PC-3 (cell line): Measurements from ENCODE around the gene ZBTB7C. TPM values are rescaled to one million over a fixed set of nuclear protein-coding genes. Genes with fewer than 3 reads are reported as not detected.
A peak's percentile ranks its signal among the peaks of the same experiment; 100 is the strongest.

ENCODE experiments used
- ATAC-seq: fragments of 200-7000 bp; cut with Tn5 transposase; 2 replicates; pipeline ENCODE4 v1.9.1; 2020; ENCODE audit warnings: mild to moderate bottlenecking, moderate library complexity
- BruUV-seq: library from RNA; stranded (reverse); fragments of 400-500 nt; replicated peaks from 2 replicates; lab custom pipeline; 2021; lab: Mats Ljungman, UMichigan
- CTCF ChIA-PET: fragments of 300-600 bp; sonication (Branson Sonifier 250); formaldehyde crosslinking; loops from one replicate; lab custom pipeline; 2022; ENCODE audit warnings: antibody characterized with exemption; lab: Charles Lee
- POLR2A ChIA-PET: fragments of 300-600 bp; sonication (Branson Sonifier 250); formaldehyde crosslinking; loops from one replicate; lab custom pipeline; 2022; ENCODE audit warnings: antibody characterized with exemption; ENCODE audit not compliant: unreplicated experiment; lab: Charles Lee
- DNase-seq: peaks from one replicate; pipeline ENCODE4 v3.0.0-alpha.2; 2015
- H2AFZ ChIP-seq: fragments of 300-600 bp; sonication (generic); 2 replicates; pipeline ENCODE4 v1.6.0; 2016; ENCODE audit warnings: antibody characterized with exemption, low read length
- H3F3A ChIP-seq: fragments of 300-600 bp; sonication (generic); one replicate; pipeline ENCODE4 v1.6.0; 2017; ENCODE audit warnings: antibody characterized with exemption, low read length, control low read depth, mild to moderate bottlenecking; ENCODE audit not compliant: unreplicated experiment
- H3K27ac ChIP-seq: fragments of 300-600 bp; sonication (generic); 2 replicates; pipeline ENCODE4 v1.5.1; 2016; ENCODE audit warnings: mild to moderate bottlenecking, low read length
- H3K27me3 ChIP-seq: fragments of 300-600 bp; sonication (generic); 2 replicates; pipeline ENCODE4 v1.6.1; 2016; ENCODE audit warnings: low read length, mixed read lengths
- H3K36me3 ChIP-seq: fragments of 300-600 bp; sonication (generic); 2 replicates; pipeline ENCODE4 v1.6.1; 2016; ENCODE audit warnings: low read depth, mixed run types, low read length, mixed read lengths
- H3K4me1 ChIP-seq: fragments of 300-600 bp; sonication (generic); 2 replicates; pipeline ENCODE4 v1.5.1; 2016; ENCODE audit warnings: low read length; ENCODE audit not compliant: insufficient read depth
- H3K4me2 ChIP-seq: fragments of 300-600 bp; sonication (generic); 2 replicates; pipeline ENCODE4 v1.6.0; 2016; ENCODE audit warnings: low read length
- H3K4me3 ChIP-seq: fragments of 300-600 bp; sonication (generic); 2 replicates; pipeline ENCODE4 v1.5.1; 2016; ENCODE audit warnings: mild to moderate bottlenecking, low read length, mixed read lengths
- H3K79me2 ChIP-seq: fragments of 300-600 bp; sonication (generic); 2 replicates; pipeline ENCODE4 v1.6.1; 2017; ENCODE audit warnings: low read length, mixed read lengths
- H3K9ac ChIP-seq: fragments of 300-600 bp; sonication (generic); 2 replicates; pipeline ENCODE4 v1.6.0; 2016; ENCODE audit warnings: mild to moderate bottlenecking, low read length
- H3K9me2 ChIP-seq: fragments of 300-600 bp; sonication (generic); replicated peaks from 2 replicates; pipeline ENCODE4 v1.6.1; 2016; ENCODE audit warnings: mixed run types, low read length, mixed read lengths
- H3K9me3 ChIP-seq: fragments of 300-600 bp; sonication (generic); 2 replicates; pipeline ENCODE4 v1.6.1; 2016; ENCODE audit warnings: low read length, mixed read lengths
- H4K20me1 ChIP-seq: fragments of 300-600 bp; sonication (generic); 2 replicates; pipeline ENCODE4 v1.6.1; 2016; ENCODE audit warnings: low read length, mixed read lengths
- CTCF ChIP-seq: fragments of 300-600 bp; sonication (generic); conservative IDR thresholded peaks from 2 replicates; pipeline ENCODE4 v1.5.1; 2017; ENCODE audit warnings: antibody characterized with exemption, low read depth, mild to moderate bottlenecking, low read length
- EZH2 ChIP-seq: fragments of 300-600 bp; sonication (generic); IDR thresholded peaks from one replicate; pipeline ENCODE4 v1.6.1; 2017; ENCODE audit warnings: antibody characterized with exemption, mild to moderate bottlenecking, low read length; ENCODE audit not compliant: unreplicated experiment
- EZH2phosphoT487 ChIP-seq: fragments of 300-600 bp; sonication (generic); IDR thresholded peaks from 2 replicates; pipeline ENCODE4 v1.6.1; 2018; ENCODE audit warnings: mild to moderate bottlenecking, antibody characterized with exemption, low read length, borderline replicate concordance
- intact Hi-C: fragments of 100-400 bp; cut with micrococcal nuclease; formaldehyde crosslinking; loops from 2 replicates; pipeline ENCODE4 v1.9.0; 2023
- total RNA-seq: library from RNA; depleted of rRNA; stranded (reverse); fragments of >200 nt; gene quantifications from 2 replicates; pipeline ENCODE4 v1.2.3, GENCODE V29; 2014

ZBTB7C gene
- total RNA-seq, 1 experiment from 2014 or later = 1.3 TPM

- no peaks in the 10 kb centered on the region for H3K79me2 ChIP-seq
- H3K4me1 ChIP-seq = peaks cover 9% of the 10 kb centered on the region; the same call in 1 of the 2 replicates
- no peak overlapping the region for H3K4me2 ChIP-seq
- POLR2A ChIA-PET = no interaction called here
- TF ChIP-seq EZH2phosphoT487 (no peak), EZH2 (no peak), CTCF (no peak)
- no peak overlapping the region for H3K4me3 ChIP-seq
- H4K20me1 ChIP-seq = no peaks in the 10 kb centered on the region
- DNase-seq = no peak
- H3K36me3 ChIP-seq = no peaks in the 10 kb centered on the region
- no TSS peak for BruUV-seq
- no peaks in the 10 kb centered on the region for H3K9me3 ChIP-seq
- CTCF ChIA-PET = no interaction called here
- no peak overlapping the region for H3K27ac ChIP-seq
- no peaks in the 10 kb centered on the region for H3K9me2 ChIP-seq
- no peak overlapping the region for H2AFZ ChIP-seq
- ATAC-seq = no peak
- intact Hi-C loops = loop anchor here (1.0 to 10.0 kb wide), 4 partner anchors 103 to 415 kb away; no protein-coding TSS in a partner anchor
- H3K9ac ChIP-seq = no peak overlapping the region
- no peaks in the 10 kb centered on the region for H3K27me3 ChIP-seq
- H3F3A ChIP-seq = no peaks in the 10 kb centered on the region
These were observed 377.5 kb downstream of the ZBTB7C start for GRCh38 chr18:48031641-48032040.

GRCh38 chr18:48030616-48031480 lies 378.3 kb downstream of the ZBTB7C start:
- H3K27me3 ChIP-seq = no peaks in the 10 kb centered on the region
- POLR2A ChIA-PET = no interaction called here
- H3K9me3 ChIP-seq = no peaks in the 10 kb centered on the region
- no TSS peak for BruUV-seq
- no peaks in the 10 kb centered on the region for H3K9me2 ChIP-seq
- no peak overlapping the region for H2AFZ ChIP-seq
- intact Hi-C loops = loop anchor here (1.0 to 10.0 kb wide), 4 partner anchors 104 to 415 kb away; no protein-coding TSS in a partner anchor
- H3K27ac ChIP-seq = no peak overlapping the region
- peak; percentile 89 for ATAC-seq
- H3K4me1 ChIP-seq = peaks cover 9% of the 10 kb centered on the region; the same call in 1 of the 2 replicates
- DNase-seq = peak; percentile 59
- peak; percentile 63 for TF ChIP-seq CTCF
- no peak for TF ChIP-seq EZH2phosphoT487
- CTCF ChIA-PET = interaction anchor here (0.6 kb wide), 1 partner anchor 366 kb away, joined by 3 read pairs; no protein-coding TSS in a partner anchor
- no peak overlapping the region for H3K4me2 ChIP-seq
- H3F3A ChIP-seq = no peaks in the 10 kb centered on the region
- no peaks in the 10 kb centered on the region for H3K79me2 ChIP-seq
- H4K20me1 ChIP-seq = no peaks in the 10 kb centered on the region
- H3K9ac ChIP-seq = no peak overlapping the region
- no peak overlapping the region for H3K4me3 ChIP-seq
- no peaks in the 10 kb centered on the region for H3K36me3 ChIP-seq
